GM19043 (cell line): ENCODE data around the gene SSC5D.
"Not testable (repeated sequence)": the region's sequence is repeated elsewhere in the genome, so short reads cannot be mapped to it uniquely, and the experiment has no call there.

Experiments
- ATAC-seq: cut with Tn5 transposase; IDR thresholded peaks from one replicate; pipeline ENCODE4 v1.9.1; 2021; ENCODE audit warnings: low read depth; ENCODE audit not compliant: unreplicated experiment

SSC5D gene

GRCh38 chr19:55502197-55502952 lies 14.1 kb downstream of the SSC5D start:
- ATAC-seq = no peak

- no peak for ATAC-seq
Measured at GRCh38 chr19:55503157-55503501, 14.9 kb downstream of the SSC5D start.

GRCh38 chr19:55503502-55504251 lies 15.4 kb downstream of the SSC5D start:
- ATAC-seq = peak; percentile 81

DNA sequence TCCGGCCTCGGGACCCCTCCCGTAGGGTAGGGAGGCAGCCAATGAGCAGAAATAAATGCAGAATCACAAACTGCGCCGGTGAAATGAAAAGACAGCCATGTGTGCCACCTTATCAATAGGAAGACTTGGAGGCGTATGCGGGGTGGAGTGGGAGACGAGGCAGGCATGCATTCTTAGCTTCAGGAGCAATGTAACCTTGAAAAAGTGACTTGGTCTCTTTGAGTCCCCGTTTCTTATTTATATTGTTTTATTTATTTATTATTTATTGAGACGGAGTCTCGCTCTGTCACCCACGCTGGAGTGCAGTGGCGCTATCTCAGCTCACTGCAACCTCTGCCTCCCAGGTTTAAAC lies 16.0 kb downstream of the SSC5D start:
- no peak for ATAC-seq

GRCh38 chr19:55504981-55505380 lies 16.7 kb downstream of the SSC5D start:
- ATAC-seq = no peak

DNA sequence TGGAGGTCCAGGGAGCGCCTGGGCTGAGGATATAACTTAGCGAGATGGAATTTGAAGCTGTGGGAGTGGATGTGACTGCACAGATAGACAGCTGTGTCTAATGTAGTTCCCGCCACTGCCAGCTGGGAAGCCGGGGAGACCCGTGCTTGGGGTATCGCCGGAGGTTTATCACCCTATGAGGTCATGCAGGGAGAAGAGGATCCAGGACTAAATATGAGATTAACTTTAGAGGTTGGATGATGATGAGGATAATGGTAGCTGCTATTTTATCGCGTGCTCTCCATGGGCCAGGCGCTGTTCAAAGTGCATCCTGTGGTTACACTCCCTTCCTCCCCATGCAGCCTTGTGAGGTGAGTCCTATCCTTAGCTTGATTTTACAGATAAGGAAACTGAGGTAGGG lies 19.9 kb downstream of the SSC5D start:
- ATAC-seq = no peak

- peak; percentile 98 for ATAC-seq
Measured at GRCh38 chr19:55516878-55517620, 28.8 kb downstream of the SSC5D start.

DNA sequence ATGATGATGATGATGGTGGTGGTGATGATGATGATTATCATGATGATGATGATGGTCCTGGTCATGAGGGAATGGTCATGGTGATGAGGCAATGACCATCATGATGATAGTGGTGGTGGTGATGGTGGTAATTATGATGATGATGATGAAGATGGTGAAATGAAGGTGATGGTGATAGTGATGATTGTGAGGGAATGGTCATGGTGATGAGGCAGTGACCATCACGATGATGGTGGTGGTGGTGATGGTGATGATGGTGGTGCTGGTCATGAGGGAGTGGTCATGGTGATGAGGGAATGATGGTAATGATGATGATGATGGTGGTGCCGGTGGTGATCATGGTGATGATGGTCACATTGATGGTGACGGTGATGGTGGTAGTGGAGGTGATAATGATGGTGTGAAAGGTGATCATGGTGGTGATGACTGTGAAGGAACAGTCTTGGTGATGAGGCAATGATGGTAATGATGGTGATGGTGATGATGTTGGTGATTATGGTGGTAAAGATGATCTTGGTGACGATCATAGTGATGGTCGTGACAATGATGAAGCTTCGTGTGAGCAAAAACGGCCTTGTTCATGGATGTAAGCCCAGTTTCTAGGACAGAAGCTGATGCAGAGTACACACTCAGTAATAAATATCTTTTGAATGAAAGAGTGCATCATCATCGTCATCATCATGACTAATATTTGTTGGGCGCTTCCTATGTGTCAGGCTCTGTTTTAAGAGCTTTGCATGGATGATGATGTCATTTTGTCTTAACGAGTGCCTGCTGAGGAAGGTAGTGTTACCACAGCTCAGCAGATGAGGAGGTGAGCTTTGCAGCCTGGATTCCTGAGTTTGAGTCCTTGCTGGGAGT lies 31.4 kb downstream of the SSC5D start:
- no peak for ATAC-seq

DNA sequence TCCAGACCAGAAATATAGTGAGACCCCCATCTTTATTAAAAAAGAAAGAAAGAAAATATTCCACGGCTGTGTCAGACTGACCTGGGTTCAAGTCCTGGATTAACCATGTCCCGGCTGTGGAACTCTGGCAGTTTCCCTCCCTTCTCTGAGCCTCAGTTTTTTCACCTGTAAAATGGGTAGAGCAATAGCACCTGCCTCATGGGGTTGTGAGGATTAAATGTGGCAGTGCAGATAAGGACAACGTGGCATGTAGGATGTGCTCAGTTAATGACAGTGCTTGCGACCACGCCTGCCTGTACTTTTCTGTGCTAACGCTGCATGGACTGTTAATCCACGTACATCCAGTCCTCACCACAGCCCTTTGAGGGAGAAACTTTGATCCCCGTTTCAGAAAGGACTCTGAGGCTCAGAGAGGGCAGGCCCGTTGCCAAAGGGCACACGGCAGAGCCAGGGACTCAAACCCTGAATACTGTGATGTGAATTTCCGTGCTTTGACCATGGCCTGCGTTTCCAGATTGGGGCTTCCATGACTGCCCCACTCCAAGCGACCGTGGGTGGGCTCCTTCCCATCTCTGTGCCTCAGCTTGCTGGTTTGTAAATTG lies 32.6 kb downstream of the SSC5D start:
- no peak for ATAC-seq

GRCh38 chr19:55525289-55526101 lies 37.3 kb downstream of the SSC5D start:
- no peak for ATAC-seq

GRCh38 chr19:55526216-55527196 lies 38.3 kb downstream of the SSC5D start:
- no peak for ATAC-seq

DNA sequence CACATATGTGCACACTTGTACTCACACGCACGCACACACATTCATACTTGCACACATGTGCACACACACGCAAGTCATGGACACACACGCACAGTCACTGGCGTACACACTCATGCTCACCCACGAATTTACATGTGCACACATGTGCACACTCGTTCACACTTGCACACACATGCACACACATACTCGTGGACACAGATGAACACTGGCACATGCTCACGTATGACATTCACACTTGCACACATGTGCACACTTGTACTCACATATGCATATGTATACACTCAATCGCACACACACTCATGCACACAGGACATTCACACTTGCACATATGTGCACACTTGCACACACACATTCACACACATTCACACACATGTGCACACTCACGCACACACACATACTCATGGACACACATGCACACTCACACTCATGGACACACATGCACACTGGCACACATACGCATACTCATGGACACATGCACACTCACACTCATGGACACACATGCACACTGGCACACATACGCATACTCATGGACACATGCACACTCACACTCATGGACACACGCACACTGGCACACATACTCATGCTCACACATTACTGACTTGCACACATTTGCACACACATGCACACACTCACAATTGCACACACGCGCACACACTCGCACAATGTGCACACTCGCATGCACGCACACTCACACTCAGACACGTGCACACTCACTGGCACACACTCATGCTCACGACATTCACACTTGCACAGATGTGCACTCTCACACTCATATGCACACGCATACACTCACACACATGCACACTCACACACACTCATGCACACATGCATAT lies 39.2 kb downstream of the SSC5D start:
- ATAC-seq = no peak

GRCh38 chr19:55528030-55528803 lies 40.0 kb downstream of the SSC5D start:
- ATAC-seq = no peak

DNA sequence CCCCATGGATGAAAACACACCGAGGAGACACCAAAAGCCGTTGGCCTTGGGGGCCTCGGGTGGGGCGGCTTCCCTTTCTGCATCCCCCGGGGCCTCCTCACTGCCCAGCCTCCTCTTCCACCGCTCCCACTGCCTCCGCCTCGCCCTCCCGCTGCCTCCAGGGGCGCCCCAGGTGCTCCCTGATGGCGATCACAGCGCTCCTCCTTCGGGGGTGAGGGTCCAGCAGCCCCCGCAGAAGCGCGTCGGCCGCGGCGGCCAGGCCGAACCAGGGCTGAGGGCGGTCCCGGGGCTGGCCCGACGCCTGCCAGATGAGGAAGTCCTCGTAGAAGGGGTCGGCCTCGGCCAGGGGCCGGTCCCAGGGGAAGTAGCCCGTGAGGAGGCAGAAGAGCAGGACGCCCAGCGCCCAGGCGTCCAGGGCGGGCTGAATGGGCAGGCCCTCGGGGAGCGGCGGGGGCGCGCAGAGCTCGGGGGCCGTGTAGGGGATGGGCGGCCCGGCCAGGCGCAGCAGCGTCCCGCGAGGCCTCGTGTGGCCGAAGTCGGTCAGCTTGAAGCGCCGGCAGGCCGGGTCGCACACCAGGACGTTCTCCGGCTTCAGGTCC lies 41.5 kb downstream of the SSC5D start:
- no peak for ATAC-seq

DNA sequence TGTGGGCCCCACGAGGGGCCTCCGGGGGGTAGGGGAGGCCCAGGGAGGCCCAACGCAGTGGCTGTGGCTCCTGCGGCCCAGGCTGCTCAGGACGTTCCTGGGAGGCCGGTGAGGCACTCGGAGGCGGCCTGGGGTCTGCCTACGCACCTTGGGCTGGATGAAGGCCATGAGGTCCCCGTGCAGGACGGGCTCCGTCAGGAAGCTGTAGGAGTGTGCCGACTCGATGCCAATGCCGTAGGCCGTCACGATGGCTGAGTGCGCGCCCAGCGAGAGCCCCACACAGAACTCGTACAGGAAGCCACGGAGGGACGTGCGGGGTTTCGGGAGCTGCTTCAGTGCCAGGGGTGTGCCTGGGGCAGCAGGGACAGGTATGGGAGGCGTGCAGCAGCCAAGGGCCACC lies 42.8 kb downstream of the SSC5D start:
- no peak for ATAC-seq

DNA sequence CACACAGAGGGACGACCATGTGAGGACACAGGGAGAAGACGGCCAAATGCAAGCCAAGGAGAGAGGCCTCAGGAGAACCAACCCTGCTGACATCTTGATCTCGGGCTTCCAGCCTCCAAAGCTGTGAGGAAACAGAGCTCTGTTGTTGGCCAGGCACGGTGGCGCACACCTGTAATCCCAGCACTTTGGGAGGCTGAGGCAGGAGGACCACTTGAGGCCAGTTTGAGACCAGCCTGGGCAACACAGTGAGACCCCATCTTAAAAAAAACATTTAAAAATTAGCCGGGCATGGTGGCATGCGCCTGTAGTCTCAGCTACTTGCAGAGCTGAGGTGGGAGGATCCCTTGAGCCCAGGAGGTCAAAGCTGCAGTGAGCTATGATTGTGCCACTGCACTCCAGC lies 46.0 kb downstream of the SSC5D start:
- not testable (repeated sequence) for ATAC-seq
